Fibroblast of upper back skin (primary cell): ENCODE measurements around the gene COL11A1.
"Not testable (repeated sequence)": the region's sequence is repeated elsewhere in the genome, so short reads cannot be mapped to it uniquely, and the experiment has no call there.

Experiments
- DNase-seq: peaks from one replicate; pipeline ENCODE4 v3.0.0-alpha.2; 2013

The COL11A1 gene

DNA sequence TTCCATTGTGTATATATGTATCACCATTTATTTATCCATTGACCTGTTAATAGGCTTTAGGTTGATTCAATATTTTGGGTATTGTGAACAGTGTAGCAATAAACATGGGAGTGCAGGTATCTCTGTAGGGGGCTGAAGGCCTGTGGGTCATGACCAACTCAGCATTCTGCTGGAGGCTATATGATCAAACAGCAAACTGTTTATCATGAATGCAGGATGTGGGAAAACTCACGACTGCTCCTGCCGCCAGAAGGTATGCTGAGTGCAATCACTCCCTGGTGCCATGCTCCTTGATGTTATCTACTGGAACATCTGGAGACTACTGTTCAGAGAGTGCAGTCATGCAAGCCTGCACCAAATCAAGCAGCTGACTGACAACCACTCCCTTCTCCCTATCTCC, 275.2 kb downstream of the COL11A1 start:
- DNase-seq, result no peak

DNA sequence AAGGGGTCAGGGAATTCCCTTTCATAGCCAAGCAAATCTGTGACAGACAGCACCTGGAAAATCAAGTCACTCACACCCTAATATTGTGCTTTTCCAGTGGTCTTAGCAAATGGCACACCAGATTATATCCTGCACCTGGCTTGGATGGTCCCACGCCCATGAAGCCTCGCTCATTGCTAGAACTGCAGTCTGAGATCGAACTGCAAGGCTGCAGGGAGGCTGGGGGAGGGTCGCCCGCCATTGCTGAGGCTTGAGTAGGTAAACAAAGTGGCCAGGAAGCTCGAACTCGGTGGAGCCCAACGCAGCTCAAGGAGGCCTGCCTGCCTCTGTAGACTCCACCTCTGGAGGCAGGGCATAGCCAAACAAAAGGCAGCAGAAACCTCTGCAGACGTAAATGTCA, 281.6 kb downstream of the COL11A1 start:
- DNase-seq, result not testable (repeated sequence)
